ENCODE measurements around the gene TRMT6. TPM values are rescaled to one million over a fixed set of nuclear protein-coding genes. Genes with fewer than 3 reads are reported as not detected.

TRMT6 gene
- total RNA-seq, 3 donors from 2014 or later (not counting 1 experiment from before 2014, with no cell fraction given), result 9.2 to 13.0 (median 9.9) TPM

- intact Hi-C loops (cut with micrococcal nuclease), result loop anchor here (1.0 kb wide), 1 partner anchor 46 kb away; no protein-coding TSS in a partner anchor
- no peaks in the 10 kb centered on the region for H3K27me3 Mint-ChIP-seq (ENCODE audit: low read depth in 2 of 2)
- DNase-seq (no peak), ATAC-seq (no peak)
- H3K9me3 ChIP-seq (ENCODE audit: control insufficient read depth, insufficient read depth, low read length), result no peaks in the 10 kb centered on the region
- peak overlapping the region; percentile 90 to 95 for H3K27ac Mint-ChIP-seq
- peaks cover 18% of the 10 kb centered on the region for H3K36me3 Mint-ChIP-seq
- WGBS (ENCODE audit: insufficient coverage), result under 1% methylated on average over 11 of the region's 11 CpGs
- H3K36me3 ChIP-seq (ENCODE audit: control insufficient read depth, insufficient read depth, low read length), result peaks cover 28% of the 10 kb centered on the region
- H3K4me1 ChIP-seq (ENCODE audit: control insufficient read depth, insufficient read depth, low read length), result peaks cover 24% of the 10 kb centered on the region
- H3K4me3 ChIP-seq (ENCODE audit: low read length), result peak overlapping the region; percentile 72
- no peaks in the 10 kb centered on the region for H3K27me3 ChIP-seq (ENCODE audit: control insufficient read depth, insufficient read depth, low read length)
- TF ChIP-seq CTCF (IDR thresholded peaks at IDR 0.05), result no peak
- peak overlapping the region; percentile 48 for H3K27ac ChIP-seq (ENCODE audit: low read length)
- peak overlapping the region; percentile 98 for H3K4me3 Mint-ChIP-seq
- peaks cover 46 to 47% of the 10 kb centered on the region in 2 donors for H3K4me1 Mint-ChIP-seq
- H3K9me3 Mint-ChIP-seq, result no peaks in the 10 kb centered on the region
These were observed 426 bp downstream of the TRMT6 start for GRCh38 chr20:5949943-5950270.

GRCh38 chr20:5947276-5947675 is 3.1 kb downstream of the TRMT6 start:
- peaks cover 33% of the 10 kb centered on the region for H3K36me3 ChIP-seq (ENCODE audit: control insufficient read depth, insufficient read depth, low read length)
- intact Hi-C loops (cut with micrococcal nuclease), result no loop called here
- no peak overlapping the region for H3K4me3 ChIP-seq (ENCODE audit: low read length)
- TF ChIP-seq CTCF (IDR thresholded peaks at IDR 0.05), result no peak
- Mint-ChIP-seq H3K4me3 (peak overlapping the region; percentile 28), H3K27me3 (ENCODE audit: low read depth in 2 of 2) (no peaks in the 10 kb centered on the region), H3K27ac (peak overlapping the region; percentile 47 to 59), H3K9me3 (no peaks in the 10 kb centered on the region), H3K4me1 (peaks cover 50 to 51% of the 10 kb centered on the region in 2 donors), H3K36me3 (peaks cover 27% of the 10 kb centered on the region)
- ATAC-seq, result no peak
- no peaks in the 10 kb centered on the region for H3K9me3 ChIP-seq (ENCODE audit: control insufficient read depth, insufficient read depth, low read length)
- no peaks in the 10 kb centered on the region for H3K27me3 ChIP-seq (ENCODE audit: control insufficient read depth, insufficient read depth, low read length)
- peaks cover 24% of the 10 kb centered on the region for H3K4me1 ChIP-seq (ENCODE audit: control insufficient read depth, insufficient read depth, low read length)
- 41% methylated on average over 6 of the region's 6 CpGs for WGBS (ENCODE audit: insufficient coverage)
- no peak overlapping the region for H3K27ac ChIP-seq (ENCODE audit: low read length)
- DNase-seq, result peak in 1 of 2 donors; percentile 26

- peaks cover 46% of the 10 kb centered on the region for H3K36me3 ChIP-seq (ENCODE audit: control insufficient read depth, insufficient read depth, low read length)
These were observed 4.4 kb downstream of the TRMT6 start for GRCh38 chr20:5945963-5946362.

More at GRCh38 chr20:5945963-5946362, 4.4 kb downstream of the TRMT6 start:
- no peak overlapping the region for H3K27ac ChIP-seq (ENCODE audit: low read length)
- peak overlapping the region in 1 of 2 donors; percentile 47 for H3K27ac Mint-ChIP-seq
- no peak for TF ChIP-seq CTCF (IDR thresholded peaks at IDR 0.05)
- no peak for ATAC-seq
- no peak overlapping the region for H3K4me3 ChIP-seq (ENCODE audit: low read length)
- H3K4me1 Mint-ChIP-seq, result peaks cover 46% of the 10 kb centered on the region in 2 donors
- H3K36me3 Mint-ChIP-seq, result peaks cover 33% of the 10 kb centered on the region
- no peaks in the 10 kb centered on the region for H3K27me3 Mint-ChIP-seq (ENCODE audit: low read depth in 2 of 2)
- H3K4me3 Mint-ChIP-seq, result no peak overlapping the region
- H3K9me3 ChIP-seq (ENCODE audit: control insufficient read depth, insufficient read depth, low read length), result no peaks in the 10 kb centered on the region
- H3K4me1 ChIP-seq (ENCODE audit: control insufficient read depth, insufficient read depth, low read length), result peaks cover 22% of the 10 kb centered on the region
- DNase-seq, result no peak
- H3K27me3 ChIP-seq (ENCODE audit: control insufficient read depth, insufficient read depth, low read length), result no peaks in the 10 kb centered on the region
- H3K9me3 Mint-ChIP-seq, result no peaks in the 10 kb centered on the region
- intact Hi-C loops (cut with micrococcal nuclease), result no loop called here
- 77% methylated on average over 3 of the region's 3 CpGs for WGBS (ENCODE audit: insufficient coverage)
